ENCODE data around the gene SORBS1. TPM values are rescaled to one million over a fixed set of nuclear protein-coding genes. Genes with fewer than 3 reads are reported as not detected.

SORBS1 gene
- total and polyA plus RNA-seq, 2 donors (not counting 3 experiments of a cell fraction or from before 2014, with no cell fraction given): 2.0 to 7.9 TPM

DNA sequence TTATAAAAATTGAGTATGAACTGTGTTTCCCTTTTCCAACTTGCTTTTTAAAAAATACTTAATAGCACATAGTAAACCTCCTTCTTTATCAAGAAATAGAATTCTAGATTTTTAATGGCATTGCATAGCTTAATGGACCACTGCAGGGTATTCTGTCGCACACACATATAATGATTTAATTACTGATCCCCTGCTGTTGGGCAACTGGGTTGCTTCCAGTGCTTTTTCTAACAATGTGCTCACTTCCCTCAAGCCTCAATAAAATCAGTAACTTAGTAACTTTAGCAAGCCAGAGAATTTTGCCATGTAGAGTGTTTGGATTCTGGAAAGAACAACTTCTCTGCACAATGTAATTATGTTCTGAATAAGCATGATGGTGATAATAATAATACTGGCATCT lies 221.3 kb downstream of the SORBS1 start:
- Histone ChIP-seq H3K79me2 (ENCODE audit: control insufficient read depth, insufficient read depth, low read length) (no peaks in the 10 kb centered on the region), H3K27me3 (ENCODE audit: control insufficient read depth in 2 of 2, insufficient read depth in 2 of 2, low read length in 2 of 2) (no peaks in the 10 kb centered on the region), H3K9me1 (replicated peaks; ENCODE audit: control insufficient read depth, extremely low read depth, insufficient read depth, low read length) (no peaks in the 10 kb centered on the region), H4K20me1 (replicated peaks; ENCODE audit: control insufficient read depth, extremely low read depth, insufficient read depth, low read length) (no peaks in the 10 kb centered on the region), H3K4me3 (replicated peaks in 1 of 3; ENCODE audit: insufficient read depth in 1 of 3, low read depth in 1 of 3, low read length in 3 of 3) (no peak overlapping the region), H3K36me3 (ENCODE audit: control insufficient read depth in 2 of 2, extremely low read depth in 1 of 2, insufficient read depth in 2 of 2, low read length in 2 of 2) (no peaks in the 10 kb centered on the region), H3K9ac (replicated peaks; ENCODE audit: extremely low read depth, insufficient read depth, low read length) (no peak overlapping the region), H3K27ac (ENCODE audit: insufficient read depth, low read depth, low read length) (no peak overlapping the region), H3K4me1 (ENCODE audit: control insufficient read depth, extremely low read depth, insufficient read depth, low read length) (peaks cover 14% of the 10 kb centered on the region), H3K4me2 (ENCODE audit: insufficient read depth, low read length) (no peak overlapping the region), H2AFZ (ENCODE audit: low read depth, low read length) (no peak overlapping the region), H3K9me3 (replicated peaks; ENCODE audit: control insufficient read depth, insufficient read depth, low read length) (no peaks in the 10 kb centered on the region)
- TF ChIP-seq POLR2AphosphoS5 (IDR thresholded peaks at IDR 0.05; ENCODE audit: insufficient read depth, low read depth, low read length) (no peak), JUN (IDR thresholded peaks at IDR 0.05; ENCODE audit: borderline replicate concordance, insufficient read depth, insufficient read length, low read depth) (no peak)
- TF ChIP-seq, protein P1, sequence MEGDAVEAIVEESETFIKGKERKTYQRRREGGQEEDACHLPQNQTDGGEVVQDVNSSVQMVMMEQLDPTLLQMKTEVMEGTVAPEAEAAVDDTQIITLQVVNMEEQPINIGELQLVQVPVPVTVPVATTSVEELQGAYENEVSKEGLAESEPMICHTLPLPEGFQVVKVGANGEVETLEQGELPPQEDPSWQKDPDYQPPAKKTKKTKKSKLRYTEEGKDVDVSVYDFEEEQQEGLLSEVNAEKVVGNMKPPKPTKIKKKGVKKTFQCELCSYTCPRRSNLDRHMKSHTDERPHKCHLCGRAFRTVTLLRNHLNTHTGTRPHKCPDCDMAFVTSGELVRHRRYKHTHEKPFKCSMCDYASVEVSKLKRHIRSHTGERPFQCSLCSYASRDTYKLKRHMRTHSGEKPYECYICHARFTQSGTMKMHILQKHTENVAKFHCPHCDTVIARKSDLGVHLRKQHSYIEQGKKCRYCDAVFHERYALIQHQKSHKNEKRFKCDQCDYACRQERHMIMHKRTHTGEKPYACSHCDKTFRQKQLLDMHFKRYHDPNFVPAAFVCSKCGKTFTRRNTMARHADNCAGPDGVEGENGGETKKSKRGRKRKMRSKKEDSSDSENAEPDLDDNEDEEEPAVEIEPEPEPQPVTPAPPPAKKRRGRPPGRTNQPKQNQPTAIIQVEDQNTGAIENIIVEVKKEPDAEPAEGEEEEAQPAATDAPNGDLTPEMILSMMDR (IDR thresholded peaks at IDR 0.05; ENCODE audit: extremely low read depth in 1 of 2, insufficient read depth in 1 of 2, low read depth in 1 of 2, low read length in 2 of 2): no peak
- CTCF ChIA-PET: interaction anchor here (1.6 kb wide), 1 partner anchor 14 kb away, joined by 4 read pairs; no protein-coding TSS in a partner anchor
- BruUV-seq (replicated peaks): no TSS peak
- DNase-seq (ENCODE audit: low read depth, low spot score) (no peak), FAIRE-seq (no peak)
- POLR2A ChIA-PET: no interaction called here
- intact Hi-C loops (cut with micrococcal nuclease): no loop called here
- dilution Hi-C loops (cut with MboI; ENCODE audit: extremely low pct_ligation_motif_present, low sequenced_read_pairs): no loop called here

DNA sequence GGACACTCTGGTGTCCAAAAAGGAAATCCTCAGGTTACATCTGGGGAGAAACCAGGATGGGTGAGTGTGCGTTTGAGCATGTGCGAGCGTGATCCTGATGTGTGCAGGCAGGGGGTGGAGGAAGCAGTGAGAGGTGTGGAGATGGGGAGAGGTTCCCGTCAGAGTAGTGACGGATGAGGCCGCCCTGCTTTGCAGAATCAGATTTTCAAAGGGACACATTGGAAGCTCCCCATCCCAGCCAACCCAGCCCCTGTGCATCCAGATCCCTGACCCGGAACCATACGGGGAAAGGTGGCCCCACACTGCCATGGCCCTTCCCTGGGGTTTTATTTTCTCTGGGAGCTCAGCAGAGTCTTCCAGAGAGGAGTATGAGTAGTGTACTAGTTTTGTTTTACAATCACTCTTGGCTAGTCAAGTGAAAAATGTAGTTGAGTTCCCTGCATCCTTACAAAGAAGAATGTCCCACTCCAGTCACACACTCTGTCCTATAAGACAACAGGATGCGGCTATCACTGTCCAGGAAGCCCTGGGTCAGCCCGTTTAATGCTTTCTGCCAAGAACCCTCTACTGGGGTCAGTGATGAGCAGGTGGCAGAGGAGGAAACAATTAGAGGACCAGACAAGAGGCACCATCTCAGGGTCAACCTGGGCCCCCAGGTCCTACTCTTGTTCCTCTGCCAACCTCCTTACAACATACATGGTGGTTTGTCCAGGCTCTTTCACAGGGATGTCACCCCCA lies 223.6 kb downstream of the SORBS1 start:
- DNase-seq (ENCODE audit: low read depth, low spot score) (no peak), FAIRE-seq (no peak)
- Histone ChIP-seq H3K9ac (replicated peaks; ENCODE audit: extremely low read depth, insufficient read depth, low read length) (no peak overlapping the region), H3K27ac (ENCODE audit: insufficient read depth, low read depth, low read length) (no peak overlapping the region), H3K4me3 (replicated peaks in 1 of 3; ENCODE audit: insufficient read depth in 1 of 3, low read depth in 1 of 3, low read length in 3 of 3) (no peak overlapping the region), H3K79me2 (ENCODE audit: control insufficient read depth, insufficient read depth, low read length) (no peaks in the 10 kb centered on the region), H3K9me1 (replicated peaks; ENCODE audit: control insufficient read depth, extremely low read depth, insufficient read depth, low read length) (no peaks in the 10 kb centered on the region), H4K20me1 (replicated peaks; ENCODE audit: control insufficient read depth, extremely low read depth, insufficient read depth, low read length) (no peaks in the 10 kb centered on the region), H3K9me3 (replicated peaks; ENCODE audit: control insufficient read depth, insufficient read depth, low read length) (no peaks in the 10 kb centered on the region), H3K36me3 (ENCODE audit: control insufficient read depth in 2 of 2, extremely low read depth in 1 of 2, insufficient read depth in 2 of 2, low read length in 2 of 2) (no peaks in the 10 kb centered on the region), H3K4me1 (ENCODE audit: control insufficient read depth, extremely low read depth, insufficient read depth, low read length) (peaks cover 27% of the 10 kb centered on the region), H2AFZ (ENCODE audit: low read depth, low read length) (no peak overlapping the region), H3K27me3 (ENCODE audit: control insufficient read depth in 2 of 2, insufficient read depth in 2 of 2, low read length in 2 of 2) (no peaks in the 10 kb centered on the region), H3K4me2 (ENCODE audit: insufficient read depth, low read length) (no peak overlapping the region)
- TF ChIP-seq FOS (IDR thresholded peaks at IDR 0.05; ENCODE audit: borderline replicate concordance, insufficient read depth, low read length): no peak
- TF ChIP-seq, protein P2, sequence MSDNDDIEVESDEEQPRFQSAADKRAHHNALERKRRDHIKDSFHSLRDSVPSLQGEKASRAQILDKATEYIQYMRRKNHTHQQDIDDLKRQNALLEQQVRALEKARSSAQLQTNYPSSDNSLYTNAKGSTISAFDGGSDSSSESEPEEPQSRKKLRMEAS (IDR thresholded peaks at IDR 0.05; ENCODE audit: insufficient read depth, insufficient read length): no peak
- CTCF ChIA-PET: interaction anchor here (3.0 kb wide), 1 partner anchor 26 kb away, joined by 14 read pairs; no protein-coding TSS in a partner anchor
- intact Hi-C loops (cut with micrococcal nuclease) (no loop called here), dilution Hi-C loops (cut with MboI; ENCODE audit: extremely low pct_ligation_motif_present, low sequenced_read_pairs) (no loop called here)
- no TSS peak for BruUV-seq (replicated peaks)
- POLR2A ChIA-PET: no interaction called here

Data from endothelial cell of umbilical vein (primary cell).